ENCODE results near the gene COP1. TPM values are rescaled to one million over a fixed set of nuclear protein-coding genes. Genes with fewer than 3 reads are reported as not detected.
"Not testable (repeated sequence)": the region's sequence is repeated elsewhere in the genome, so short reads cannot be mapped to it uniquely, and the experiment has no call there.

COP1 gene
- total RNA-seq, 6 donors from 2014 or later: 40.4 to 113 (median 68.3) TPM

GRCh38 chr1:176022574-176022973 is 184.5 kb downstream of the COP1 start:
- Histone ChIP-seq H3K27ac (no peak overlapping the region), H3K27me3 (no peaks in the 10 kb centered on the region), H3K4me3 (no peak overlapping the region), H3K4me1 (no peaks in the 10 kb centered on the region), H3K36me3 (peaks cover 0 to 31% (median 2%) of the 10 kb centered on the region in 4 donors), H3K9me3 (no peaks in the 10 kb centered on the region)
- TF ChIP-seq EP300 (IDR thresholded peaks at IDR 0.05) (no peak), POLR2AphosphoS5 (IDR thresholded peaks at IDR 0.05) (no peak)
- no peak for ATAC-seq (ENCODE audit: low FRiP score in 2 of 2)
- 92 to 93% methylated on average over 3 of the region's 3 CpGs for WGBS, 2 donors
- DNase-seq: no peak

GRCh38 chr1:176017722-176018121 is 189.4 kb downstream of the COP1 start:
- no peaks in the 10 kb centered on the region for H3K4me1 ChIP-seq
- no peaks in the 10 kb centered on the region for H3K9me3 ChIP-seq
- H3K27me3 ChIP-seq: no peaks in the 10 kb centered on the region
- H3K4me3 ChIP-seq: no peak overlapping the region
- TF ChIP-seq CTCF (IDR thresholded peaks at IDR 0.05) (no peak), POLR2AphosphoS5 (IDR thresholded peaks at IDR 0.05) (no peak), POLR2A (IDR thresholded peaks at IDR 0.05) (no peak), EP300 (IDR thresholded peaks at IDR 0.05) (no peak)
- WGBS, 2 donors: 86 to 87% methylated on average over 4 of the region's 4 CpGs
- no peak for DNase-seq
- no peak for ATAC-seq (ENCODE audit: low FRiP score in 2 of 2)
- H3K27ac ChIP-seq: no peak overlapping the region
- H3K36me3 ChIP-seq: peaks cover 0 to 26% (median 2%) of the 10 kb centered on the region in 4 donors

GRCh38 chr1:176009951-176010350 is 197.1 kb downstream of the COP1 start:
- Histone ChIP-seq H3K27ac (no peak overlapping the region), H3K36me3 (peaks cover 0 to 14% (median 7%) of the 10 kb centered on the region in 4 donors), H3K4me1 (no peaks in the 10 kb centered on the region), H3K4me3 (no peak overlapping the region), H3K9me3 (no peaks in the 10 kb centered on the region), H3K27me3 (no peaks in the 10 kb centered on the region)
- TF ChIP-seq POLR2A (IDR thresholded peaks at IDR 0.05): no peak
- no peak for TF ChIP-seq CTCF (IDR thresholded peaks at IDR 0.05)
- TF ChIP-seq EP300 (IDR thresholded peaks at IDR 0.05): no peak
- no peak for TF ChIP-seq POLR2AphosphoS5 (IDR thresholded peaks at IDR 0.05)
- 83 to 86% methylated on average over 2 of the region's 2 CpGs for WGBS, 2 donors
- DNase-seq: no peak
- ATAC-seq (ENCODE audit: low FRiP score in 2 of 2): no peak

DNA sequence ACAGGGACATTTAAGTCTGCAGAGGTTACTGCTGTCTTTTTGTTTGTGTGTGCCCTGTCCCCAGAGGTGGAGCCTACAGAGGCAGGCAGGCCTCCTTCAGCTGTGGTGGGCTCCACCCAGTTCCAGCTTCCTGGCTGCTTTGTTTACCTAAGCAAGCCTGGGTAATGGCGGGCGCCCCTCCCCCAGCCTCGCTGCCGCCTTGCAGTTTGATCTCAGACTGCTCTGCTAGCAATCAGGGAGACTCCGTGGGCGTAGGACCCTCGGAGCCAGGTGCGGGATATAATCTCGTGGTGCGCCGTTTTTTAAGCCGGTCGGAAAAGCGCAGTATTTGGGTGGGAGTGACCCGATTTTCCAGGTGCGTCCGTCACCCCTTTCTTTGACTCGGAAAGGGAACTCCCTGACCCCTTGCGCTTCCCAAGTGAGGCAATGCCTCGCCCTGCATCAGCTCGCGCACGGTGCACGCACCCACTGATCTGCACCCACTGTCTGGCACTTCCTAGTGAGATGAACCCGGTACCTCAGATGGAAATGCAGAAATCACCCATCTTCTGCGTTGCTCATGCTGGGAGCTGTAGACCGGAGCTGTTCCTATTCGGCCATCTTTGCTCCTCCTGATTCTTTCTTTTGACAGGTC is 199.2 kb downstream of the COP1 start:
- H3K27ac ChIP-seq; ATAC-seq (ENCODE audit: low FRiP score in 2 of 2): not testable (repeated sequence)

DNA sequence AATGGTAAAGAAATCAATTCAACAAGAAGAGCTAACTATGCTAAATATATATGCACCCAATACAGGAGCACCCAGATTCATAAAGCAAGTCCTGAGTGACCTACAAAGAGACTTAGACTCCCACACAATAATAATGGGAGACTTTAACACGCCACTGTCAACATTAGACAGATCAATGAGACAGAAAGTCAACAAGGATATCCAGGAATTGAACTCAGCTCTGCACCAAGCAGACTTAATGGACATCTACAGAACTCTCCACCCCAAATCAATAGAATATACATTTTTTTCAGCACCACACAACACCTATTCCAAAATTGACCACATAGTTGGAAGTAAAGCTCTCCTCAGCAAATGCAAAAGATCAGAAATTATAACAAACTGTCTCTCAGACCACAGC is 212.4 kb downstream of the COP1 start:
- not testable (repeated sequence) for H3K4me3 ChIP-seq; DNase-seq; H3K27me3 ChIP-seq; H3K4me1 ChIP-seq; H3K9me3 ChIP-seq; ATAC-seq (ENCODE audit: low FRiP score in 2 of 2); H3K36me3 ChIP-seq; H3K27ac ChIP-seq
- 93 to 100% methylated on average over 1 of the region's 1 CpG for WGBS, 2 donors

More for the DNA sequence above, 199.2 kb downstream of the COP1 start:
- H3K36me3 ChIP-seq: peaks cover 0 to 13% (median 7%) of the 10 kb centered on the region in 4 donors
- not testable (repeated sequence) for H3K9me3 ChIP-seq, H3K4me3 ChIP-seq, H3K4me1 ChIP-seq, H3K27me3 ChIP-seq
- DNase-seq: peak in 1 of 2 donors; percentile 33
- 98 to 99% methylated on average over 26 to 28 of the region's 28 CpGs for WGBS, 2 donors

- not testable (repeated sequence) for H3K4me1 ChIP-seq; ATAC-seq (ENCODE audit: low FRiP score in 2 of 2); H3K9me3 ChIP-seq; DNase-seq; H3K4me3 ChIP-seq; H3K27ac ChIP-seq; H3K27me3 ChIP-seq
- peaks cover 0 to 14% (median 3%) of the 10 kb centered on the region in 4 donors for H3K36me3 ChIP-seq
- 98 to 100% methylated on average over 5 to 8 of the region's 8 CpGs for WGBS, 2 donors
Measured at GRCh38 chr1:175992825-175993224, 214.3 kb downstream of the COP1 start.

GRCh38 chr1:175992202-175992601 is 214.9 kb downstream of the COP1 start:
- DNase-seq: peak in 1 of 2 donors; percentile 40
- H3K36me3 ChIP-seq: peaks cover 0 to 20% (median 5%) of the 10 kb centered on the region in 4 donors
- not testable (repeated sequence) for H3K4me1 ChIP-seq; H3K4me3 ChIP-seq; H3K27ac ChIP-seq; ATAC-seq (ENCODE audit: low FRiP score in 2 of 2); H3K9me3 ChIP-seq; H3K27me3 ChIP-seq
- 91 to 92% methylated on average over 14 of the region's 14 CpGs for WGBS, 2 donors

Measured in upper lobe of left lung (tissue), 6 donors.